NT2/D1 (cell line): ENCODE data around the gene SLIT3.

Source experiments
- DNase-seq: peaks from one replicate; pipeline ENCODE4 v3.0.0-alpha.2; 2011; ENCODE audit warnings: low read depth, low spot score
- H3K27me3 ChIP-seq: 2 replicates; pipeline ENCODE4 v1.6.0; 2011; ENCODE audit warnings: mild to moderate bottlenecking; ENCODE audit not compliant: insufficient read length, insufficient read depth
- H3K36me3 ChIP-seq: 2 replicates; pipeline ENCODE4 v1.6.1; 2011; ENCODE audit warnings: mild to moderate bottlenecking, low read length, mixed read lengths; ENCODE audit not compliant: insufficient read depth, insufficient read length
- H3K4me1 ChIP-seq: 2 replicates; pipeline ENCODE4 v1.5.1; 2011; ENCODE audit not compliant: insufficient read depth, insufficient read length
- H3K4me3 ChIP-seq: 2 replicates; pipeline ENCODE4 v1.5.1; 2011; ENCODE audit warnings: low read depth; ENCODE audit not compliant: insufficient read length
- H3K9ac ChIP-seq: 2 replicates; pipeline ENCODE4 v1.6.0; 2011; ENCODE audit warnings: low read depth; ENCODE audit not compliant: insufficient read length
- H3K9me3 ChIP-seq: 2 replicates; pipeline ENCODE4 v1.5.1; 2011; ENCODE audit warnings: mild to moderate bottlenecking, low read length; ENCODE audit not compliant: insufficient read depth
- SUZ12 ChIP-seq: IDR thresholded peaks from 2 replicates; pipeline ENCODE4 v1.6.1; 2011; ENCODE audit not compliant: insufficient read length, insufficient read depth; ENCODE audit errors: extremely low read depth
- YY1 ChIP-seq: IDR thresholded peaks from 2 replicates; pipeline ENCODE4 v1.6.1; 2011; ENCODE audit not compliant: insufficient read length, insufficient read depth
- ZNF274 ChIP-seq: IDR thresholded peaks from 2 replicates; pipeline ENCODE4 v1.6.1; 2011; ENCODE audit warnings: mild to moderate bottlenecking, low read depth, low read length

The SLIT3 gene

DNA sequence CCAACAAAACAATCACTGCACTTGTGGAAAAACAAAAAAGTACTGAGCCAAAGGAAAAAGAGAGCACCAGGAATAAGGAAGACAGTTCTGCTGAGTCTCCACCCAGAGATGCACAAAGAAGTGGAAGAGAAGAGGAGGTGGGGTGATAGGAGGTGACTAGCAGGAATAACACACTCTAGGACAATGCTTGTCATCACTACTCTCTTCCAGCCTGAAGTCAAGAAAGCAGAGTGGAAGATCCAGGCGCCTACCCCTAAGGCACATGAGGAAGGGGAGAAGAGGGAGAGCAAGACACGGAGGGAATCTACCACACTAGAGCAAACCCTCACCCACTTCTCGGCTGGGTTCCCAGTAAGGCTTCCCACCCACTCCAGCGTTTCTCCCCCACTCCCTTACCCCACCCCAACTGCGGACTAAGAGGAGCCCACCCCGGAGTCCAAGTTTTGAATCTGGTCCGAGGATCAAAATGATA, 1.7 kb downstream of the SLIT3 start:
- TF ChIP-seq YY1 = no peak
- TF ChIP-seq ZNF274 = no peak
- no peak for TF ChIP-seq SUZ12
- Histone ChIP-seq H3K36me3 (peaks cover 5% of the 10 kb centered on the region), H3K4me3 (no peak overlapping the region), H3K9ac (no peak overlapping the region), H3K27me3 (peaks cover 8% of the 10 kb centered on the region), H3K4me1 (peaks cover 3% of the 10 kb centered on the region), H3K9me3 (no peaks in the 10 kb centered on the region)
- DNase-seq = no peak

- TF ChIP-seq YY1 = no peak
- TF ChIP-seq SUZ12 = no peak
- TF ChIP-seq ZNF274 = no peak
- Histone ChIP-seq H3K9me3 (no peaks in the 10 kb centered on the region), H3K4me1 (peaks cover 3% of the 10 kb centered on the region), H3K9ac (no peak overlapping the region), H3K36me3 (peaks cover 5% of the 10 kb centered on the region), H3K4me3 (no peak overlapping the region), H3K27me3 (peaks cover 8% of the 10 kb centered on the region)
- no peak for DNase-seq
Observed at GRCh38 chr5:169298193-169298592, 2.7 kb downstream of the SLIT3 start.

DNA sequence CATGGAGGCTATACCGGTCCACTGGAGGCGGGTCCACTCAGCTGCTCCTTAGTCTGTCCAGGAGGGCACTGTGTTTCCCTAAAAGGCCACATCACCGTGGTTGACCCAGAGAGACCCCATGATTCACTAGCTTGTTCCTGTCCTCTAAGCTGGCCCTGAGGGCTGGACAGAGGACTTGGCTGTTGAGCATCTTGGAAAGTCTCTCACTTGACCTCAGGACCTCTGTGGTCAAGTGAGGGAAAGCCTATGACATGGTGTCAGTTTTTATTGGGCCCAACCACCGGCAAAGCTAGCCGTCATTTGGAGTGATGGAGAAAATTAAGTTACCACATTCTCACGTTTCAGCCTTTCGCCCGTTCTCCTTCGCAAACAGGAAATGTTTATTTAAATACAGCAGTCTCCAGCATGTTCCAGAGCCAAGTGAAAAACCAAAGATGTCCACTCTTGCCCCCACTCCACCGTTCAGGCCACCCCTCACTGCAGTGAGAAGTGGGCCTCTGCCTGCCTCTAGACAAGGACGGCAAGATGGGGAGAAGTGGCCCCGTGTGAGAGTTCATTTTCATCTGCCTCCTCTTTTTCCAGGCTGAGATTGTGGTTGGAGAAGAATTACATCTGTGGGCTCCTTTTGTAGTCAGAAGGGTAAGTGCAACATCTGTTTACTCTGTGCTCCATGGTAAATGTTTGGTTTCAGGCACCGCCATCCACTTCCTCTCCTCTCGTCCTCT, 4.4 kb downstream of the SLIT3 start:
- peaks cover 3% of the 10 kb centered on the region for H3K4me1 ChIP-seq
- DNase-seq = no peak
- peaks cover 8% of the 10 kb centered on the region for H3K27me3 ChIP-seq
- H3K9ac ChIP-seq = no peak overlapping the region
- no peaks in the 10 kb centered on the region for H3K9me3 ChIP-seq
- H3K36me3 ChIP-seq = peaks cover 5% of the 10 kb centered on the region
- H3K4me3 ChIP-seq = no peak overlapping the region
- TF ChIP-seq YY1 (no peak), ZNF274 (no peak), SUZ12 (no peak)

DNA sequence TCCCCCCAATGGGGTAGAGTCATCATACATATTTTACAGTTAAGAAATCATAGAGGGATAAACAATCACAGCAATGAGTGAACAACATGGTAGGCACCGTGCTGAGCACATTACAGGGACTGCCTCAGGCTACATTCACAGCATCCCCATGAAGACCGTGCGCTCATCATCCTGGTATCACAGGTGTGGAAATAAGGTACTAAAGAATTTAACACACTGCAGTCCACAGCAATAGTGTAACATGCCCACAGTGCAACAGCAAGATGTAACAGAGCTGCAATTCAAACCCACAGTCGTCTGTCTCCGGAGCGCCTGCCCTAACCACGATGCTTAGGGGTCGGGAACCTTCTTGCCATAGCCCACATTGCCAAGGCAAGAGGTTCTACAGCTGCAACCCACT, 5.6 kb downstream of the SLIT3 start:
- Histone ChIP-seq H3K27me3 (peaks cover 6% of the 10 kb centered on the region), H3K36me3 (peaks cover 5% of the 10 kb centered on the region), H3K9me3 (no peaks in the 10 kb centered on the region), H3K4me3 (no peak overlapping the region), H3K9ac (no peak overlapping the region), H3K4me1 (no peaks in the 10 kb centered on the region)
- TF ChIP-seq YY1 (no peak), ZNF274 (no peak), SUZ12 (no peak)
- DNase-seq = no peak

DNA sequence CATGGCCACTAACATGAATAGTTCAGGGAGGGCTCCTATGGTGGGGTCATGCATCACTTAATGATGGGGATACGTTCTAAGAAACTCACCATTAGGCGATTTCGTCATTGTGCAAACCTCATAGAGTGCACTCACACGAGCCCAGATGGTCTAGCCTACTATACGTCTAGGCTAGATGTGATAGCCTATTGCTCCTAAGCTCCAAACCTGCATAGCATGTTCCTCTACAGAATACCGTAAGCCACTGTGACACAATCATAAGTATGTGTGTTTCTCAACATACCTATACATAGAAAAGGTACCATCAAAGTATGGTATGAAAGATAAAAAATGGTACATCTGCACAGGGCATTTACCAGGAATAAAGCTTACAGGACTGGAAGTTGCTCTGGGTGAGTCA, 6.3 kb downstream of the SLIT3 start:
- H3K4me3 ChIP-seq = no peak overlapping the region
- H3K36me3 ChIP-seq = peaks cover 5% of the 10 kb centered on the region
- H3K27me3 ChIP-seq = no peaks in the 10 kb centered on the region
- no peak for TF ChIP-seq SUZ12
- TF ChIP-seq YY1 = no peak
- no peak for TF ChIP-seq ZNF274
- DNase-seq = no peak
- H3K9ac ChIP-seq = no peak overlapping the region
- H3K9me3 ChIP-seq = no peaks in the 10 kb centered on the region
- no peaks in the 10 kb centered on the region for H3K4me1 ChIP-seq

GRCh38 chr5:169291877-169292276, 9.1 kb downstream of the SLIT3 start:
- H3K36me3 ChIP-seq = peaks cover 5% of the 10 kb centered on the region
- no peak overlapping the region for H3K4me3 ChIP-seq
- DNase-seq = no peak
- TF ChIP-seq YY1 = no peak
- TF ChIP-seq SUZ12 = no peak
- TF ChIP-seq ZNF274 = no peak
- H3K9me3 ChIP-seq = no peaks in the 10 kb centered on the region
- H3K27me3 ChIP-seq = no peaks in the 10 kb centered on the region
- no peaks in the 10 kb centered on the region for H3K4me1 ChIP-seq
- no peak overlapping the region for H3K9ac ChIP-seq

DNA sequence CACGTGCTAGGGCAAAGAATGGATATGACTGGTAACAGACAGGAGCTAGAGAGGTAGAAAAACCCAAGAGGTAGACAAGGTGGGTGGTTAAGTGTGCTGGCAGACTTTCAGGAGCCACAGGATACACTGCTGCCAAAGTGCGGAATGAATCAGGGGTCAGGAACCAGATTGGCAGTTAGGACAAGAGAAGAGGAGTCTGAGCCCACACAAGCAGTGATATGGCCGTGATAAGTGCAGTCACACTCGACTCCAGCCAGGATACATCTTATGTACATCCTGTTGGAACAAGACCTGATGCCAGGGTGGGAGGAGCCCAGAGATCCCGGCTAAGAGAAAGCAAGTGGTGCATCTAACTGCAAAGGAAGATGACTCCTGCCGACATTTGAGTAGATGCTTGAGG, 10.0 kb downstream of the SLIT3 start:
- H3K9ac ChIP-seq = no peak overlapping the region
- H3K4me3 ChIP-seq = no peak overlapping the region
- peaks cover 2% of the 10 kb centered on the region for H3K36me3 ChIP-seq
- H3K4me1 ChIP-seq = no peaks in the 10 kb centered on the region
- H3K9me3 ChIP-seq = no peaks in the 10 kb centered on the region
- no peak for TF ChIP-seq SUZ12
- no peak for TF ChIP-seq YY1
- TF ChIP-seq ZNF274 = no peak
- H3K27me3 ChIP-seq = no peaks in the 10 kb centered on the region
- DNase-seq = no peak
